Measurements from ENCODE around the gene TEX50.
"Not testable (repeated sequence)": the region's sequence is repeated elsewhere in the genome, so short reads cannot be mapped to it uniquely, and the experiment has no call there.

TEX50 gene

GRCh38 chr1:173635116-173635515, at the start of gene TEX50:
Gene TEX50, plus strand, starts transcription at chr1:173635338. Its CDS starts 184 bp downstream, at chr1:173635522.
- TF ChIP-seq ZNF274 (IDR thresholded peaks at IDR 0.05; ENCODE audit: low read depth, low read length) = no peak
- H3K4me3 ChIP-seq (ENCODE audit: low read length) = no peak within 1 kb of the TSS

- H3K4me3 ChIP-seq (ENCODE audit: low read length) = no peak overlapping the region
- TF ChIP-seq ZNF274 (IDR thresholded peaks at IDR 0.05; ENCODE audit: low read depth, low read length) = no peak
These were observed 44.6 kb upstream of the TEX50 start for GRCh38 chr1:173590557-173590956.

- not testable (repeated sequence) for H3K4me3 ChIP-seq (ENCODE audit: low read length)
These were observed 44.0 kb upstream of the TEX50 start for GRCh38 chr1:173591138-173591537.

GRCh38 chr1:173596097-173596825, 38.9 kb upstream of the TEX50 start:
- no peak for TF ChIP-seq ZNF274 (IDR thresholded peaks at IDR 0.05; ENCODE audit: low read depth, low read length)
- no peak overlapping the region for H3K4me3 ChIP-seq (ENCODE audit: low read length)

- no peak for TF ChIP-seq ZNF274 (IDR thresholded peaks at IDR 0.05; ENCODE audit: low read depth, low read length)
- no peak overlapping the region for H3K4me3 ChIP-seq (ENCODE audit: low read length)
These were observed 33.5 kb upstream of the TEX50 start for GRCh38 chr1:173601588-173601987.

GRCh38 chr1:173603056-173603591, 32.0 kb upstream of the TEX50 start, which contains the start of gene SLC9C2:
Gene SLC9C2, minus strand, starts transcription at chr1:173603072. Its CDS starts 1,296 bp downstream, at chr1:173601776.
- H3K4me3 ChIP-seq (ENCODE audit: low read length) = no peak within 1 kb of the TSS
- TF ChIP-seq ZNF274 (IDR thresholded peaks at IDR 0.05; ENCODE audit: low read depth, low read length) = no peak

GRCh38 chr1:173608503-173609216, 26.5 kb upstream of the TEX50 start:
- no peak for TF ChIP-seq ZNF274 (IDR thresholded peaks at IDR 0.05; ENCODE audit: low read depth, low read length)

GRCh38 chr1:173613086-173613485, 22.1 kb upstream of the TEX50 start:
- not testable (repeated sequence) for H3K4me3 ChIP-seq (ENCODE audit: low read length)

More at GRCh38 chr1:173608503-173609216, 26.5 kb upstream of the TEX50 start:
- H3K4me3 ChIP-seq (ENCODE audit: low read length) = no peak overlapping the region

GRCh38 chr1:173616859-173617258, 18.3 kb upstream of the TEX50 start:
- no peak for TF ChIP-seq ZNF274 (IDR thresholded peaks at IDR 0.05; ENCODE audit: low read depth, low read length)
- H3K4me3 ChIP-seq (ENCODE audit: low read length) = no peak overlapping the region

- no peak for TF ChIP-seq ZNF274 (IDR thresholded peaks at IDR 0.05; ENCODE audit: low read depth, low read length)
- H3K4me3 ChIP-seq (ENCODE audit: low read length) = no peak overlapping the region
These were observed 7.9 kb upstream of the TEX50 start for GRCh38 chr1:173627269-173627668.

GRCh38 chr1:173628888-173629287, 6.2 kb upstream of the TEX50 start:
- TF ChIP-seq ZNF274 (IDR thresholded peaks at IDR 0.05; ENCODE audit: low read depth, low read length) = no peak
- no peak overlapping the region for H3K4me3 ChIP-seq (ENCODE audit: low read length)

GRCh38 chr1:173637236-173638042, 2.3 kb downstream of the TEX50 start:
- H3K4me3 ChIP-seq (ENCODE audit: low read length) = not testable (repeated sequence)

GRCh38 chr1:173638043-173639021, 3.2 kb downstream of the TEX50 start:
- no peak for TF ChIP-seq ZNF274 (IDR thresholded peaks at IDR 0.05; ENCODE audit: low read depth, low read length)
- no peak overlapping the region for H3K4me3 ChIP-seq (ENCODE audit: low read length)
